ENCODE results near the gene LETM1.

DNA sequence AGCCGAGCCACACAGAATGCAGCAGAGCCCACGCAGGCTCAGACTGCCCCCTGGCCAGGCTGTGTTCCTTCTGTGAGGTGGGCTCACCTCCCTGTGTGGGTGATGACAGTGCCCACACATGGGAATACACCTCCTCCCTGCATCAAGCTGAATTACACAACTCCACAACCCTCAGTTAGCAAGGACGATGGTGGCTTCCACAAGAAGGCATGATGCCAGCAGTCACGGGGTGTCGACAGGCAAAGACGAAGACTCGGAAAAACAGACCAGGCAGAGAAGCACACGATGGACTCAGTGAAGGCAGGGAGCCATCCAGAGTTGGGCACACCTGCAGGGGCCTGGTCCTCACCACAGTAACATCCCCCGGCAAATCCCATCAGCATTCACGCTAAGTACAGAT is 12.1 kb downstream of the LETM1 start:
- TF ChIP-seq TAF1 (IDR thresholded peaks at IDR 0.05; ENCODE audit: low read depth, low read length) (no peak), POLR2A (IDR thresholded peaks at IDR 0.05; ENCODE audit: low read depth, low read length) (no peak), POLR2AphosphoS5 (IDR thresholded peaks at IDR 0.05; ENCODE audit: low read depth, low read length) (no peak), SPI1 (IDR thresholded peaks at IDR 0.05; ENCODE audit: low read depth, low read length) (no peak), PAX5 (IDR thresholded peaks at IDR 0.05; ENCODE audit: insufficient read depth, low read length, severe bottlenecking) (no peak), POU2F2 (IDR thresholded peaks at IDR 0.05; ENCODE audit: low read depth, low read length) (no peak)
